Measurements from ENCODE around the gene GOLIM4. TPM values are rescaled to one million over a fixed set of nuclear protein-coding genes. Genes with fewer than 3 reads are reported as not detected.

Gene GOLIM4
- total and polyA plus RNA-seq, 2 of the 13 experiments (the other 11 are each of a cell fraction or from before 2014, with no cell fraction given) = 10.9 to 47.7 TPM

DNA sequence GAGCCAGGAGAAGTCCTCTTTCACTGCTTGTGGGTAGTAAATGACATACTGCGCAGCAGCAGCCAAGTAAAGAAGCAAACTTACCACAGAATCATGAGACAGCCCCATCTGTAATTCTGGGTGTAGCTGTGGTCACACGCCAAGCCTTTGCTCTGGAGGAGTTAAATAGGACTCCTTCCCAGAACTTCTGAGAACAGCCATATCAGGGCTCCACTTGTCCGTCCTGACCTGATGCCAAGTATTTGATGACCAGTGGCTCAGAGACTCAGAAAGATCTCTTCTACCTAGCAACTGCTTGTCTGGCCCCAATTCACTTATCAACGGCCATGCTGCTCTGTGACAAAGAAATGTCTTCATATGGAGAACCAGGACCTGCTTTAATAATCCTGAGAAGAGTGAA, 20.6 kb upstream of the GOLIM4 start:
- DNase-seq (ENCODE audit: low spot score) (no peak), FAIRE-seq (no peak), ATAC-seq (no peak)
- no peak overlapping the region for H3K4me3 ChIP-seq (replicated peaks in 1 of 3; ENCODE audit: insufficient read depth in 1 of 3, low read depth in 2 of 3, low read length in 3 of 3)
- H3K9me3 ChIP-seq (ENCODE audit: low read length) = no peaks in the 10 kb centered on the region
- 55% methylated on average over 3 of the region's 4 CpGs for WGBS (ENCODE audit: low lambda C conversion rate)
- no peak overlapping the region for H2AFZ ChIP-seq (ENCODE audit: low read length)
- no peak overlapping the region for H3K4me2 ChIP-seq (ENCODE audit: low read depth, low read length)
- no peak overlapping the region for H3K27ac ChIP-seq (ENCODE audit: extremely low read length, insufficient read depth, low read length)
- H4K20me1 ChIP-seq (ENCODE audit: insufficient read depth, low read length) = no peaks in the 10 kb centered on the region
- H3K36me3 ChIP-seq (replicated peaks in 1 of 2; ENCODE audit: control insufficient read depth in 1 of 2, insufficient read depth in 2 of 2, low read length in 2 of 2) = no peaks in the 10 kb centered on the region
- no TSS peak for BruUV-seq (replicated peaks)
- CTCF ChIA-PET (ENCODE audit: low intra/inter-chr PET ratio, low total read pairs) = no interaction called here
- H3K9ac ChIP-seq (ENCODE audit: insufficient read depth, low read depth, low read length) = no peak overlapping the region
- in situ Hi-C loops (cut with HindIII; ENCODE audit: extremely low pct_ligation_motif_present, low pct_unique_long_range_greater_than_20kb) (no loop called here), intact Hi-C loops (cut with micrococcal nuclease; ENCODE audit: unreplicated experiment) (no loop called here)
- H3K27me3 ChIP-seq (ENCODE audit: control insufficient read depth in 1 of 2, insufficient read depth in 2 of 2, low read length in 2 of 2) = no peaks in the 10 kb centered on the region
- H3K4me1 ChIP-seq (ENCODE audit: insufficient read depth, low read length) = peaks cover 21% of the 10 kb centered on the region
- POLR2A ChIA-PET = no interaction called here
- TF ChIP-seq GPN1 (CRISPR knock-in tag; IDR thresholded peaks at IDR 0.05; ENCODE audit: borderline replicate concordance) (no peak), RFX5 (IDR thresholded peaks at IDR 0.05; ENCODE audit: low read depth, low read length) (peak; percentile 81), ZFP1 (CRISPR knock-in tag; IDR thresholded peaks at IDR 0.05) (no peak), NRL (CRISPR knock-in tag; IDR thresholded peaks at IDR 0.05; ENCODE audit: borderline replicate concordance) (no peak)
- TF ChIP-seq, protein P1, sequence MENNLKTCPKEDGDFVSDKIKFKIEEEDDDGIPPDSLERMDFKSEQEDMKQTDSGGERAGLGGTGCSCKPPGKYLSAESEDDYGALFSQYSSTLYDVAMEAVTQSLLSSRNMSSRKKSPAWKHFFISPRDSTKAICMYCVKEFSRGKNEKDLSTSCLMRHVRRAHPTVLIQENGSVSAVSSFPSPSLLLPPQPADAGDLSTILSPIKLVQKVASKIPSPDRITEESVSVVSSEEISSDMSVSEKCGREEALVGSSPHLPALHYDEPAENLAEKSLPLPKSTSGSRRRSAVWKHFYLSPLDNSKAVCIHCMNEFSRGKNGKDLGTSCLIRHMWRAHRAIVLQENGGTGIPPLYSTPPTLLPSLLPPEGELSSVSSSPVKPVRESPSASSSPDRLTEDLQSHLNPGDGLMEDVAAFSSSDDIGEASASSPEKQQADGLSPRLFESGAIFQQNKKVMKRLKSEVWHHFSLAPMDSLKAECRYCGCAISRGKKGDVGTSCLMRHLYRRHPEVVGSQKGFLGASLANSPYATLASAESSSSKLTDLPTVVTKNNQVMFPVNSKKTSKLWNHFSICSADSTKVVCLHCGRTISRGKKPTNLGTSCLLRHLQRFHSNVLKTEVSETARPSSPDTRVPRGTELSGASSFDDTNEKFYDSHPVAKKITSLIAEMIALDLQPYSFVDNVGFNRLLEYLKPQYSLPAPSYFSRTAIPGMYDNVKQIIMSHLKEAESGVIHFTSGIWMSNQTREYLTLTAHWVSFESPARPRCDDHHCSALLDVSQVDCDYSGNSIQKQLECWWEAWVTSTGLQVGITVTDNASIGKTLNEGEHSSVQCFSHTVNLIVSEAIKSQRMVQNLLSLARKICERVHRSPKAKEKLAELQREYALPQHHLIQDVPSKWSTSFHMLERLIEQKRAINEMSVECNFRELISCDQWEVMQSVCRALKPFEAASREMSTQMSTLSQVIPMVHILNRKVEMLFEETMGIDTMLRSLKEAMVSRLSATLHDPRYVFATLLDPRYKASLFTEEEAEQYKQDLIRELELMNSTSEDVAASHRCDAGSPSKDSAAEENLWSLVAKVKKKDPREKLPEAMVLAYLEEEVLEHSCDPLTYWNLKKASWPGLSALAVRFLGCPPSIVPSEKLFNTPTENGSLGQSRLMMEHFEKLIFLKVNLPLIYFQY (CRISPR knock-in tag; IDR thresholded peaks at IDR 0.05; ENCODE audit: borderline replicate concordance) = no peak
- no peaks in the 10 kb centered on the region for H3K79me2 ChIP-seq (ENCODE audit: insufficient read depth, low read length)

DNA sequence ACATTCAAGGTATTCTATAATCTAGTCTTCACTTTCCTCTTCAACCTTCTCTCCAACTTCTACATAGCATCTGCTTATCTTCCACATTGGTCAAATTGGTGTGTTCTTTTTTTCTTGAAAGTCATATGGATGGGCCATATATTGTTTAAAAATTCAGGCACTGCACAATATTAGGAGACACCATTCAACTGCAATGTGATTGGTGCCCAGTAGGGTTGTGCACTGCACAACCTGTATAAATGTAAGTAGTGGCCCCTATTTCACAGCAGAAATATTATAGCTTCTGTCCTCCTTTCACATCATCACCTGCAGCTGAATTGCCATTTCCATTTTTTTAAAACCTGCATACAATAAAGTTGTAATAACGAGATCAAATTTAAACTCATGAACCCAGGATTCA, 18.1 kb upstream of the GOLIM4 start:
- 0% methylated on average over 1 of the region's 1 CpG for WGBS (ENCODE audit: low lambda C conversion rate)
- no peaks in the 10 kb centered on the region for H4K20me1 ChIP-seq (ENCODE audit: insufficient read depth, low read length)
- in situ Hi-C loops (cut with HindIII; ENCODE audit: extremely low pct_ligation_motif_present, low pct_unique_long_range_greater_than_20kb) = no loop called here
- ChIA-PET CTCF (ENCODE audit: low intra/inter-chr PET ratio, low total read pairs) (no interaction called here), POLR2A (no interaction called here)
- H2AFZ ChIP-seq (ENCODE audit: low read length) = no peak overlapping the region
- no peaks in the 10 kb centered on the region for H3K36me3 ChIP-seq (replicated peaks in 1 of 2; ENCODE audit: control insufficient read depth in 1 of 2, insufficient read depth in 2 of 2, low read length in 2 of 2)
- ATAC-seq (no peak), DNase-seq (ENCODE audit: low spot score) (no peak), FAIRE-seq (no peak)
- no TSS peak for BruUV-seq (replicated peaks)
- no peaks in the 10 kb centered on the region for H3K79me2 ChIP-seq (ENCODE audit: insufficient read depth, low read length)
- no peaks in the 10 kb centered on the region for H3K9me3 ChIP-seq (ENCODE audit: low read length)
- H3K4me3 ChIP-seq (replicated peaks in 1 of 3; ENCODE audit: insufficient read depth in 1 of 3, low read depth in 2 of 3, low read length in 3 of 3) = no peak overlapping the region
- H3K9ac ChIP-seq (ENCODE audit: insufficient read depth, low read depth, low read length) = no peak overlapping the region
- no peak for TF ChIP-seq KAT7 (CRISPR knock-in tag; IDR thresholded peaks at IDR 0.05; ENCODE audit: borderline replicate concordance)
- intact Hi-C loops (cut with micrococcal nuclease; ENCODE audit: unreplicated experiment) = no loop called here
- no peaks in the 10 kb centered on the region for H3K27me3 ChIP-seq (ENCODE audit: control insufficient read depth in 1 of 2, insufficient read depth in 2 of 2, low read length in 2 of 2)
- peaks cover 20% of the 10 kb centered on the region for H3K4me1 ChIP-seq (ENCODE audit: insufficient read depth, low read length)
- H3K4me2 ChIP-seq (ENCODE audit: low read depth, low read length) = no peak overlapping the region
- no peak overlapping the region for H3K27ac ChIP-seq (ENCODE audit: extremely low read length, insufficient read depth, low read length)

Measured in HepG2 (cell line).